Fibroblast of skin of left quadriceps (primary cell): ENCODE results near the gene SAFB.
"Not testable (repeated sequence)": the region's sequence is repeated elsewhere in the genome, so short reads cannot be mapped to it uniquely, and the experiment has no call there.

Source experiments
- DNase-seq, 2 experiments: peaks; one replicate each; pipeline ENCODE4 v3.0.0-alpha.2; 2013; ENCODE audit warnings: low read depth in 2 of 2

SAFB gene

DNA sequence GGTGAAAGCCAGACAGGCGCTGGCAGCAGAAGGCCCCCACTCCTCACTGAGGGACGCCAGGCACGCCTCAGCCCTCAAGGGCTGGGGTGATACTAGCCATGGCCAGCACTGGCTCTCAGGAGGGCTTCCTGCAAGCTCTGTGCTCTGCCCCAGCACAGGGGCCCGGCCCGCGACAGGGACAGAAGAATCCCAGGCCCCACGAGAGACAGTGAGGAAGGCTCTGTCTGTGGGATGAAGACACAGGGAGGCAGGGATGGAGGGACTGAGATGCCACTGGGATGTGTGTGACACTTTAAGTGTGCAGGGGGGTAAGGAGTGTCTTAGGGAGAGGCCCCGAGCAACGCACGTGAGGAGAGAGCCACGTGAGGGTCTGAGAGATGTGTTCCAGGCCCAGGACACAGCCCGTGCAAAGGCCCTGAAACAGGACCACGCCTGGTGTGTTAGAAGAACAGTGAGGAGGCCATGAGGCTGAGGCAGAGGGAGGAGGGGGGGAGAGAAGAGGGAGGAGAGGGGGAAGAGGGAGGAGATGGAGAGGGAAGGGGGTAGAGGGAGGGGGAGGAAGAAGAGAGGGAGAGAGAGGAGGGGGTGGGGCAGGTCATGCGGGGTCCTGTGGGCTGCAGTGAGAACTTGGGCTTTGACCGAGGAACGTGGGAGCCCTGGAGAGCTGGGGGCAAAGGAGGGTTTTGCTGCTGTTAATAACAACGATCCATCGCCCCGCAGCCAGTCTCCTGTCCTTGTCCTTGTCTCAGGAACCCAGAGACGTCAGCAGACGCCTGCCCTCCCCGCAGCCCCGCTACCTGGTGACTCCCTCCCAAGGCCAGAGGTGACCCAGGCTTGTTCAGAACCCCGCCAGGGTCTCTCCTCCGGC lies 74.4 kb downstream of the SAFB start:
- no peak for DNase-seq

DNA sequence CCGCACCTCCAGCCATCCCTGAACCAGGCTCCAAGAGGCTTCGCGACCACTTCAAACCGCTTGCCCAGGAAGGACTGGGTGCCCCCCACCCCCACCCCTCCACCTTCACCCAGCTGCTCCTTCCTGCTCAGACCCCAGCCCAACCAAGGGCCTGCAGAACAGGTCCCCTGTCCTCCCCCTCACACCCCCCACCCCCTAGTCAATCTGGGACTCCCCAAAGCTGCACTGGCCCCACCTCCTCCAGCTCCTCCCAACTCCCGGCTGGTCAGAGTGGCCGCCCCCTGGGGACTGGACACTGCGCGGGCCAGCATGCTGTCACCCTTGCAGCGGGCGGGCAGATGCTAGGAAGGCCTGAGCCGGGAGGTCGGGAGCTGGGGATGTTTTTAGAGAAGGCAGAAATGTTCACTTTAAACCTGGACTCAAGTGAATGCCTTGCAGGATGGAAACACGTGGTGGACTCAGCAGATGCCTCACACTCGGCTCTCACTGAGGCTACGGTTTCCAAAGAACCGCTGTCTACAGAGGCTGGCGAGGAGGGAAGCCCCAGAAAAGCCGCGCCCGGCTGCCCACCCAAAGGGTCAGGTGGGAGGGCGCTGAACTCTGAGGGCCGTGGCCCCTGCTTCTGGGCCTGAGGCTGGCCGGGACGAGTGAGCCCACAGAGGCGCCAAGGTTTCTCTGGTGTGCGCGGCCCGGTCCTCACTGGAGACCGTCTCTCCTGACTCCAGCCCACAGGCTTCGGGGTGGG lies 75.2 kb downstream of the SAFB start:
- DNase-seq: no peak

DNA sequence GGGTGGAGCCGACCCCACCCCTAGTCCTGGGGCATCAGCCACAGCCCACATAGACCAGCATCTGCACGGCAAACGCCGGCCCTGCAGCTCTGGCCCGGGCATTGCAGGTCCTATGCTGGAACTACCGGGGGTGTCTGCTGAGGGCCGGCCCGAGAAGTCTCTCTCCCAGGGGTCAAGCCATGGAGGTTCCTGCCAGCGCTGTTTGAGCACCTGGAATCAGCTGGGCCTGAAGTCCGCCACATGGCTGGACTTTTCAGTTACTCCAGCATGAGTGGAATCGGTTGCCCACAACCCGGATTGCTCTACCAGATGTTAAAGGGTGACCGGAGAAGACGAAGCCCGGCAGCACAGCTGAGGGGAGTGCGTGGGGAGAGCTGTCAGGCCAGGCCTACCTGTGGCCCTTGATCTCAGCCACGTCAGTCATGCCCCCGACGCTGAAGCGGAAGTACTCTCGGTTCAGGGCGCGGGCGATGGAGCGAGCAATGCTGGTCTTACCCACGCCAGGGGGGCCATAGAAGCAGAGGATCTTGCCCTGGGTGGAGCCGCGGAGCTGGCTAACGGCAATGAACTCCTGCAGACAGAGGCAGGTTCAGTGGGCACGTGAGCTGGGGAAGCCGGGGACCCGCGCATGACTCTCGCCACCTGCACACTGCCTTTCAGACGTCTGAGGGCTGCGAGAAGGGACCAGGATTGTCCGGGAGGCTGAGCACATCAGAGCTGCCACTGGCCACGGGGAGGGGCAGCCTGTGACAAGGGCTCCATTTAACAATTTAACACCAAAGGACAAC lies 75.9 kb downstream of the SAFB start:
- no peak for DNase-seq

DNA sequence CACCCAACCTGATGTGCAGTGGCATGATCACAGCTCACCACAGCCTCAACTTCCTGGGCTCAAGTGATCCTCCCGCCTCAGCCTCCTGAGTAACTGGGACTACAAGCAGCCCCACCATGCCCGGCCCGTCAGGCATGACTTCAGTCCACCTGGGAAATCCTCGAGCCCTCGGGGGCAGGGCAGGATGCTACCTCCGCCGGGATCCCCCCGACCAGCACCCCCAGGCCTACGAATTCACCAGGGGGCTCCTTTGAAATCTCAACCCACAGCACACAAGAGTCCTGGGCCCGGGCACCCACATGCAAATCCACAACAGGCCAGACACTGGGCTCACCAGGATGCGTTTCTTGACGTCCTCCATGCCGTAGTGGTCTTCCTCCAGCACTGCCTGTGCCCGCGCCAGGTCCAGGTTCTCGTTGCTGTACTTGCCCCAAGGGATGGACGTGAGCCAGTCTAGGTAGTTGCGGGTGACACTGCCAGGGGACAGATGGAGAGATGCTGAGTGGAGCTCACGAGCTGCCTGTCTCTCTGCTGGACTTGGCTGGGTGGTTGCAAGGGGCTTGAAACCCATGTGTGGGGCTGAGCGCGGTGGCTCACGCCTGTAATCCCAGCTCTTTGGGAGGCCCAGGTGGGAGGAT lies 77.7 kb downstream of the SAFB start:
- no peak for DNase-seq

DNA sequence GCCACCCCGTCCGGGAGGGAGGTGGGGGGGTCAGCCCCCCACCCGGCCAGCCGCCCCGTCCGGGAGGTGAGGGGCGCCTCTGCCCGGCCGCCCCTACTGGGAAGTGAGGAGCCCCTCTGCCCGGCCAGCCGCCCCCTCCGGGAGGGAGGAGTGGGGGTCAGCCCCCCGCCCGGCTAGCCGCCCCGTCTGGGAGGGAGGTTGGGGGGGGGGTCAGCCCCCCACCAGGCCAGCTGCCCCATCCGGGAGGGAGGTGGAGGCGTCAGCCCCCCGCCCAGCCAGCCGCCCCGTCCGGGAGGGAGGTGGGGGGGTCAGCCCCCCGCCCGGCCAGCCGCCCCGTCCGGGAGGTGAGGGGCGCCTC lies 79.1 kb downstream of the SAFB start:
- not testable (repeated sequence) for DNase-seq

DNA sequence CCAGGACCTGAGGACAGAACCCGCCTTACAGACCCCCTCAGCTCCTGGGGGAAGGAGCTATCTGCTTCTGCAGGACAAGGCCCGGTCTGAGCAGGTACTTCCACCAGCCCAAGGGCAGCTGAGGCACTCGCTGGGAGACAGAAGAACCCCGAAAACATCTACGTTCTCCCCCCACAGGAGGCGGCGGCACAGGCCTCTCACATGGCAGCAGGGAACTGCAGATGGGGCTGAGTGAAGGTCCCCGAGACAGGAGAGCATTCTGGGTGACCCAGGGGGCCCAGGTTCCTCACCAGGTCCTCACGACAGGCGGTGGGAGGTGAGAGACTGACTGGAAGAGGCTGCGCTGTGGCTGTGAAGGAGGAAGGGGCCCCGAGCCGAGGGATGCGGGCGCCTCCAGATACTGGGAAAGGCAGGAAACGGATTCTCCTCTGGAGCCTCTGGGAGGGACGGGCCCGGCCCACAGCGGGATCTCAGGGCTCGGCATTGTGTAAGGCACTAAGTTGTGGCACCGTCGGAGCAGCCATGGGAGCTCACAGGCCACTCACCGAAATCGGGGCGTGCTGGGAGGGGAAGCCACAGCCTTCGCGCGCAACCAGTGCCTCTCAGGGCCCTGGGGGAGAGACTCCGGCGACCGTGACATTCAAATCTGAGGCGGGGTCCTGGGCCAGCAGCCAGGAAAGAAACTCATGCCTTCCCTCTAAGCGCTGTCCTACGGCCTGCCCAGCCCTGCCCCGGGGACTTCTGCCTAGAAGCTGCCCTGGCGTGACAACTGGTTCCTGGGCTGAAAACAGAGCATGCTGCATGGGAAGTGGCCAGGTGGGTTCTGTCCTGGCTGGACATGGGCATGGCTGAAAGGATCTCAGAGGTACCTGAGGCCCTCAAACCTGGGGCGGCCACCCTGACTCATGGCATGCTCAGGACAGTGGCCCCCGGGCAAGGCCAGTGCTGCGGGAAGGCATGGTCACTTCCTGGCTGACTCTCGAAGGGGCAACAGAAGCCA lies 81.2 kb downstream of the SAFB start:
- DNase-seq: no peak

DNA sequence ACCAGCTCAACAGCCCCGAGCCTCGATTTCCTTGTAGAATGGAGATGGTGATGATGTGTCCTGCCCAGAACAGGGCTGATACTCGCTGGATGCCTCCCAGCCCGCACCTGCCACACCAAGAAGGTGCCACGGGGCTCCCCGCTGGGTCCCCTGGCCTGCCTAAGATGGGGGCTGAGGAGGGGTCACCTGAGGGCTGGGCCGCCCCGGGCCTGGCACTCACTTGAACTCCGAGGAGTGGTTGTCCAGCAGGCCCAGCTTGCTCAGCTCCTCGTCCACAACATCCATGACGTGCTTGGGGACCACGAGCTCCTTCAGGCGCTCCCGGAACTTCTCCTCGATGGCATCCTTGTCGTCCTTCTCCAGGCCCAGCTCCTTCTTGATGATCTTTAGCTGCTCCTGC lies 82.7 kb downstream of the SAFB start:
- no peak for DNase-seq

DNA sequence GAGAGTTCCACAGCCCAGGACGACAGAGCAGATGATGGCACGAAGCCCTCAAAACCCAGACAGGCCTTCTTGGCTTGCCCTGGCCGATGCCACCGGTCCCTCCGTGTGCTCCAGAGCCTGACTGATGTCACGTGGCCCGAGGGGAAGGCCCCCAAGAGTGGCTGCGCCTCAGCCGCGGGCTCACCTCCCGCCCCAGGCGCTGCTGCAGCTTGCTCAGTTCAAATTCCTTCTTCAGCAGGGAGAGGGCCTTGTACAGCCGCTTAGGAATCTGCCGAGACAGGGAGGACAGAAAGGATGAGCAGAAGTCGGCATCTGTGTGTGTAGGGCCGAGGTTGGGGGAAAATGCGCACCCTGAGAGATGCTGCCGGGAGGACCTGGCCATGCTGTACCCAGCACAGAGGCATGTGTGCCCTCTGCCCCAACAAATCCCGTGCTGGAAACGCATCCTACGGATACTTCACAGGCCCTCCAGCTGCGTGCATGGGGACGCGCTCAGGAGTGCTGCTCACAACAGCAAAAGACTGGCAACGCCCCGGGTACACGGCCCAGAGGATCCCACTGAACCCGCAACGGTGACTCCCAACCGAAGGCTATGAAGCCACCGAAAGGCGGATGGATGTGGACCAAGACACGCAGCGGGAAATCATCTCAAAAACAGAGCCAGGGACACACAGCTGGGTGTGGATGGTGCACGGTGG lies 84.1 kb downstream of the SAFB start:
- DNase-seq: no peak

DNA sequence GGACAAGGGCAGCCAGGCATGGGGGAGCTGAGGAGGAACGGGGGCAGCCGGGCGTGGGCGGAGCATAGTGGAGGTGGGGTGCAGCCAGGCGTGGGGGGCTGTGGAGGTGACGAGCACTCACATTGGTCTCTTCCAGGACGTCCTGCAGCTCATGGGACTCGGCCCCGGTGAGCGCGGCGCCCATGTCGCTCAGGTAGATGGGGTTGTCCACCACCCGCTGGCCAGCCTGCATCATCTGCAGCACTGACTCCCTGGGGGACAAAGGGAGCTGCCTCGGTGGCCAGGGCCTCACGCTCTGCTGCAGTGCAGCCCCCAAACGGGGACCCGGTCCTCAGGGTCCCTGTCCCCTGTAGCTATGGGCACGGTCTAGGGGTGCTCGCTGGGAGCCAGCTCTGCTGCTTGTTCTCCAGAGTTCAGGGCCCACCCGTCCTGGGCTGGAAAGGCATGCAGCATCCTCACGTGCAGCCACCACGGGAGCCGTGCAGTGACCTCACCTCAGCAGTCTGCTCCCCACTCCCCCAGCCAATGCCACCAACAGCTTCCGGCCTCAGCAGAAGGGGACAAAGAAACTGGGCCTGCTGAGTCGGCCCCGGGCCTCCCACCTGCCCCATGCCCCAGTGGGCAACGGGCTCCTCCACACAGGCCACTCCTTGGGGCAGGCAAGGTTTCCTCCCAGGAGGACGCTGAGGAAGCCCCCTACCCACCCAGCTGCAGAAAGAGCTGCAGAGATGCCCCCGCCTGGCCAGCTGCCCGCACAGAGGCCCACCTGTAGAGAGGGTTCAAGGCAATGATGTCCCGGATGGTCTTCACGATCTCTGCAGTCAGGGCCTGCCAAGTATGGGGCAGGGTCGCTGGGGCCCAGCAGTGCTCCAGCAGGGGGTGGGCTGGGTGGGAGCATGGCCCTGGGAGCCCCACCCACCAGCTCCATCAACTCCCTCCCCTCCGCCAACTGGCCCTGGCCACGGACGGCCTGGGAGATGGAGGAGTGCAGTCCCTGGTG lies 85.0 kb downstream of the SAFB start:
- DNase-seq: no peak

DNA sequence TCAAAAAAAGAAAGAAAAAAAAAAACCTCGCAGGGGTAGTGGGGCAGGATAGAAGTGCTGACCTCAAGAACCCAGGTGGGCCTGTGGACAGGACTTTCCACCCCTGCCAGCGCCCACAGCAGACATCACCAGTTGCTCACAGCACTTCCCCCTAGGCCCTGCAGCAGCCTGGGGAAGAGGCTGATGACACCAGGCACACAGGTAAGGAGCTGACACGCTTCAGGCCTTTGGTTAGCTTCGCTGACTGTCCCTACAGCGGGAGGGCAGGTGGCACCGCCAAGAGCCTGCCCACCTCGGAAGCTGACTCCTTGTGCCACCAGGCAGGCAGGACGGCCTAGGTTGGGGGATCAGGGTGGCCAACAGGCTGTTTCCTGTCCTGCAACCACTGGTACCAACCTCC lies 88.1 kb downstream of the SAFB start:
- DNase-seq: no peak

DNA sequence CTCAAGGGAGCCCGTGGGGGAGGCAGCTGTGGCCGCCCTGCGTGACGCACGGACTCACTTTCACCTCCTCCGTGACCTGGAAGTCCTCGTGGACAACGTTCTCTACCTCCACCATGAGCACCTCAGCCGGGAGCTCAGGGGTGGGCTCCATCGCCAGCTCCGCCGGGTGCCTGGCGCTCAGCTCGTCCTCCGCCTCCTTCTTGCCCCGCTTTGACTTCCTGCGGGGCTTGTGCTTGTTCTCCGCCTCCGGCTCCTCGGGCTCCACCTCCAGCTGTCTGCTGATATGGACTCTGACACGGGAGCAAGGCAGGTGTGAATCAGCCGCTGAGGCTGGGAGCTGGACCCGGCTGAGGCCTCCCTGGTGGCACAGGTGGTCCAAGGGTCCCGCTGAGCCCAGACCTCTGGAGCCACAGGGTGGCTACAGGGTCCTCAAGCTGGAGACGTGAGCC lies 88.9 kb downstream of the SAFB start:
- no peak for DNase-seq

DNA sequence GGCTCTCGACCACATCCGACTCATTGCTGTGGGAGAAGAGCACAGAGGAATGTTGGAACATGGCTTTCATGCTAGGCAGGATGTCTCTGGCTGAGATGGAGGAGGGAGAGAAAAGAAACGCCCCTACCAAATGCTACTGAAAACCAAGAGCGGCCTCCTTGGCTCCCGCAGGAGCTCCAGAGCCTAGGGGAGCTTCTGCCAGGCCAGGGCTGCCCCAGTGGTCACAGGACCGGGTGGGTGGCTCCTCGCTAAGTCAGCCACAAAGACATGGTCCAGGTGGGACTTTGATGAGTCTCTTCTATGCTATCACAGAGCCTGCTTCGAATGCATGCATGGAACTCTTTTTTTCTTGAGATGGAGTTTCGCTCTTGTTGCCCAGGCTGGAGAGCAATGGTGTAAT lies 90.3 kb downstream of the SAFB start:
- DNase-seq: no peak

DNA sequence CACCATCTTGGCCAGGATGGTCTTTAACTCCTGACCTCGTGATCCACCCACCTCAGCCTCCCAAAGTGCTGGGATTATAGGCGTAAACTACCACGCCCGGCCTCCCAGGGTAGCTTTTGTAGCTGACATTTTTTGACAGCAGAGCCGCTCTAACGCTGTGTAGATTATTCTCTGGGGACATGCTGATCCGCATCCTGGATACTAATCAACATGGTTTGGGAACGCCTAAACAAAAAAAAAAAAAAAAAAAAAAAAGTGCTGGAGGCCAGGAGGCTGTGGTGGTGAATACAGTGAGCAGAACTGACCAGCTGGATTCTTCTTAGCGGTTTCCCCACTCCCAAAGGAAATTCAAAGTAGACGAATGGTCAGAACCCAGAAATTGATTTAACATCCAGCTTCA lies 91.9 kb downstream of the SAFB start:
- no peak for DNase-seq

DNA sequence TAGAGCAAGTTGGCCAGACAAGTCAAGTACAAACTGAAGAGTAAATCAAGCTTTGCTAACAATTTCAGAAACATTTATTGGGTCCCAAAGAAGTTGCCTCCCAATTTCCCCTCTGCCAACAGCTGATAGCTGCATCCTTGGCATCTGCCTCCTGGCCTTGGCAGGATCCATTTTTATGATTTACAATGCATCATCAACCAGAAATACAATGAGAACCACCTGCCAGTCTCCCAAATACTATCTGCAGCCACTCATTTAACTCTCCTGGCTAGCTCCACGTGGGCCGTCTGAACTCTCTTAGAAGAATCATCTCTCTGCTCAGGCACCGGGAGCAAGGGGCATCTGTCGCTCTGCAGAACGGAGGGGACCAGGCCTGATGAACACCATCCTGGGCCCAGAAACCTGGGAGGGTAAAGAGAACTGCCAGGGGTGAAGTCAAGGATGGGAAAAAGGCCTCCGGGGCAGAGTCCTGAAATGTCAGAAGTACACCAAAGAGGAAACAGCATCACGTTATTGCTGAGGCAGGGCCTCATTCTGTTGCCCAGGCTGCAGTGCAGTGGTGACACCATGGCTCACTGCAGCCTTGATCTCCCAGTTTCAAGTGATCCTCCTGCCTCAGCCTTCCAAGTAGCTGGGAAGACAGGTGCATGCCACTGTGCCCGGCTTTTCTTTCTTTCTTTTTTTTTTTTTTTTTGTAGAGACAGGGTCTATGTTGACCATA lies 94.5 kb downstream of the SAFB start:
- DNase-seq: no peak
